Fibroblast of gingiva (primary cell): ENCODE data around the gene ZFPM1.

ENCODE experiments used
- DNase-seq: peaks from one replicate; pipeline ENCODE4 v3.0.0-alpha.2; 2011; ENCODE audit warnings: low read depth

Gene ZFPM1

DNA sequence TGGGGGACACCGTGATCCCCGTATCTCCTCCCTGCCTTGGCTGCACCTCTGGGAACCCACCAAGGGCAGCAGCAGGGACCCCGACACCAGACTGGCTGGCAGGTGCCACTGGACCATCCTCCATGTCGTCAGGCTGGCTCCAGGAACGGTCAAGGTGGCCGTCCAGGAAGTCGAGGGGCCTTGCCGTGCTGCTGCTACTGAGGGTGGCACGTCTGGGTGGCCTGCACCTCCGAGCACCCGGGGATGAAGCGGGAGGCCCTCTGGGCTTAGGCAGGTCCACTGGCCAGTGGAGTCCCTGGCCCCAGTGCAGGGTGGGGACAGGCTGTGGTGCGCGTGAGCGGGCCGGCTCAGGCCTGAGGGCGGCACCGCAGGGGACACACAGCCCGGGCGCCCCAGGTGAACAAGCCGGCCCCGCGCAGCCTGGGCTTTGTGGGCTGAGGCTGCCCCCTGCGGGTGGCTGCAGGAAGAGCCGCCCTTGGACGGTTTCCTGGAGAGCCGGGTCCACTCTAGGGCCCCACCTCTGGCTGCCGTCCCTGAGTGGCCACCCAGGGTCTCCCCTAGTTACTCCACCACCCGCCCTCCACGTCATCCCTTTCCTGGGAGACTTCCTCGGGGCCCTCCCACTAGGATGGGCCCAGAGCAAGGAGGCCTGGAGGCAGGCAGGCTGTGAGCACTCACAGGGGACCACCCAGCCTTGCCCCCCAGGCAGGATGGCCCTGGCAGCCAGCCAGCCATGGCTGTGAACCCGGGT, 74.3 kb downstream of the ZFPM1 start:
- peak; percentile 48 for DNase-seq

DNA sequence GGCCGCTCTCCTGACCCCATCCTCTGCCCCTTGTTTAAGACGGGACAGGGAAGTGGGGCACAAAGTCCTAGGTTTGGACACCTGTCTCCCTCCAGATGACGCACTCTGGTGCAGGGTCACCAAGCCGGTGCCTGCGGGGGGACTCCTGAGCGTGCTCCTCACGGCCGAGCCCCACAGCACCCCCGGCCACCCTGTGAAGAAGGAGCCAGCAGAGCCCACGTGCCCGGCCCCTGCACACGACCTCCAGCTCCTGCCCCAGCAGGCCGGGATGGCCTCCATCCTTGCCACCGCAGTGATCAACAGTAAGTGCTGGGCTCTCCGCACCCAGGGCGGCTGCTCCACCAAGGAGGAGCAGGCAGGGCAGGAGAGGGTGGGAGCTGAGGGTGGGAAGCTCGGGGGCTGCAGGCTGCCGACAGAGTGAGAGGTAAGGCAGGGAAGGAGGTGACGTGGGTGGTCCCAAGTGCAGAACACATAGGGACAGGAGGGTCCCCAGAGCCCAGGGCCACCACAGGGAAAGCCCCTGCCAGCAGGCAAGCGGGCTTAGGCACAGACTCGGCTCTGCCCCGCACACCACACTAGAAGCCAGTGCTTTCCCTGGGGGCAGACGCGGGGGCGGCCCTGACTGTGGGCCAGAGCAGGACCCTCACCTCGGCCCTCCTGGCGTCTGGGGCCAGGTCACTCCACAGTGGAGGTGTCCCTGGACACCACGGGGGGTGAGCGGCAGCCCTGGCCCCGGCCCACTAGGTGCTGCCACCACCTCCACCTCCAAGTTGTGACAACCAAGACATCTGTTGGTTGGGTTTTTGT, 75.1 kb downstream of the ZFPM1 start:
- DNase-seq, result no peak

DNA sequence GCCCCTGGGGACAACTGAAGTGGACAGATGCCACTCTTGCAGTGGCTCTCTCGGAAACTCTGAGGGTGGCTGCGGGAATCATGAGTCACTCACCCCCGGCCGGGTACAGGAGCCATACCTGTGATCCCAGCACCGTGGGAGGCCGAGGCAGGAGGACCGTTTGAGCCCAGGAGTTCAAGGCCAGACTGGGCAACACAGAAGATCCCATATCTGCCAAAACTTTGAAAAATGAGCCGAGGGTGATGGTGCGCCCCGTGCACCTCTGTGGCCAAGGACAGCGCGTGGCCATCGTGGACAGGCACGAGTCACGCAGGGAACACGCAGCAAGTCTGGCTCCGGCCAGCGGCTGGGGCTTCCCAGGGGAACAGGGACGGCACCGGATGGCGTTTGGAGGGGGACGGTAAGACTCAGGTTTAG, 75.8 kb downstream of the ZFPM1 start:
- DNase-seq, result no peak

GRCh38 chr16:88529596-88529995, 76.5 kb downstream of the ZFPM1 start:
- no peak for DNase-seq

DNA sequence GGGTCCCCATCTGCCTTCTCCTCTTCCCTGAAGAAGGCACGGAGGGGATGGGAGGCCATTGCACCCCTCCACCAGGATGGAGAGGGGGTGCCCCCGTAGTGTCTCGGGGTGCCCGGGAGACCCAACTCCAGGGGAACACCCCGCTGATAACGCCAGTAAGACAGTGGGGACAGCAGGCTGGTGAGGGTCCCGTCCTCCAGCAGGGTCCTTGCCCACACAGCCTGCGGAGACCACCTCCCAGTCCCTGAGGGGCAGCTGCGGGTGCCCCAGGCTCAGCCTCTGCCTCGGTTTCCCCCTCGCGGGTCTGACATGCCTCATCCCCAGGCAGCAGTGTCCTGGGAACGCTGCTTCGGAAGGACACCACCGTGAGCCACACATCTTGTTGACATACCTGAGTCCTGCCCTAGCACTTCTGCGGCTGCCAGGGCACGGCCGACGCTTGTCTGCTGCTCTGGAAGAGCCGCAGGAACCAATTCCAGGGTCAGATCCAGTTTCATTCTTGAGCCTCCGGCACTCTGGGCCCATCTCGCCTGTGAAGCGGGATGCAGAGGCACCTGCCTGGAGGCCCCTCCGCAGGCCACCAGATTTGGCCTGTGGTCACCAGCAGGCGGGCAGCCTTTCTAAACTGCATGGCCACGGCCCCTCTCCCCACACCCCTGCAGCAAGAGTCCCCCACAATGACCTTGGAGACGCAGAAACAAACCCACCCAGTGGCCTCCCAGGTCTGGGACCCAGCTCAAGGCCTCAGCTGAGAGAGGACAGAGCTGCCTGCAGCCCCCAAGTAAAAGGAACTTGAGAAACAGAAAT, 77.2 kb downstream of the ZFPM1 start:
- DNase-seq, result no peak

DNA sequence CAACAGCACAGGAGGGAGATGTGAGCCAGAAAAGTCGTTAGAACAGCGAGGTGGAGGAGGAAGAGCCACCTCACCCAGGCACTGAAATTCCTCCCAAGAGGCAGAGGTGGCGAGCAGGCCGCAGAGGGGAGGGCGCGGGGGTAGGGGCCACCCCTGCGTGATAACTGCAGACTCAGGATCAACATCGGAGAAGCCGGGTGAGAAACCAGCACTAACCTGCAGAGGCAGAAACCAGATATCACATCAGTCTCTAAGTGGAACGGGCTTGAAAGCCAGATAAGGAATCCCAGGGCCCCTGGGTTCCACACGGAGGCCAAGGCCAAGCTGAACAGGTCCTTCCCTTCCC, 77.8 kb downstream of the ZFPM1 start:
- DNase-seq, result no peak

DNA sequence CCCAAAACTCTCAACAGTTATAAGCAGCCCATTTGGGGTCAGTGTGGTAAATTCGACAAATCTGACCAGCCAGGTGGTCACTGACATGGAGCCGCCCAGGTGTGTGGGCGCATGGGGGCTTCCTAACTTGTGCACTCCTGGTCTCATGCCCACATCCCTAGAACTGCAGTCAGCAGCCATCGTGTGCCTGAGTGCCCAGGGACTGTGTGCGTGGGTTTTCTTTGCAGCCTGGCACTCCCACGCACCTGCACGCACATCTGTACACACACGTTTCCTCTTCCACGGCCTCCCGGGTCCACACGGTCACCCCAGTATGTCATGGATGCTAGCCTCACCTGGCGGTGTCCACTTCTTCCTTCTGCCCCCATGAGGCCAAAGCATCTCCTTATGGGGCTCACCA, 78.3 kb downstream of the ZFPM1 start:
- DNase-seq, result no peak

- DNase-seq, result no peak
These were observed 78.9 kb downstream of the ZFPM1 start for GRCh38 chr16:88531931-88532433.

DNA sequence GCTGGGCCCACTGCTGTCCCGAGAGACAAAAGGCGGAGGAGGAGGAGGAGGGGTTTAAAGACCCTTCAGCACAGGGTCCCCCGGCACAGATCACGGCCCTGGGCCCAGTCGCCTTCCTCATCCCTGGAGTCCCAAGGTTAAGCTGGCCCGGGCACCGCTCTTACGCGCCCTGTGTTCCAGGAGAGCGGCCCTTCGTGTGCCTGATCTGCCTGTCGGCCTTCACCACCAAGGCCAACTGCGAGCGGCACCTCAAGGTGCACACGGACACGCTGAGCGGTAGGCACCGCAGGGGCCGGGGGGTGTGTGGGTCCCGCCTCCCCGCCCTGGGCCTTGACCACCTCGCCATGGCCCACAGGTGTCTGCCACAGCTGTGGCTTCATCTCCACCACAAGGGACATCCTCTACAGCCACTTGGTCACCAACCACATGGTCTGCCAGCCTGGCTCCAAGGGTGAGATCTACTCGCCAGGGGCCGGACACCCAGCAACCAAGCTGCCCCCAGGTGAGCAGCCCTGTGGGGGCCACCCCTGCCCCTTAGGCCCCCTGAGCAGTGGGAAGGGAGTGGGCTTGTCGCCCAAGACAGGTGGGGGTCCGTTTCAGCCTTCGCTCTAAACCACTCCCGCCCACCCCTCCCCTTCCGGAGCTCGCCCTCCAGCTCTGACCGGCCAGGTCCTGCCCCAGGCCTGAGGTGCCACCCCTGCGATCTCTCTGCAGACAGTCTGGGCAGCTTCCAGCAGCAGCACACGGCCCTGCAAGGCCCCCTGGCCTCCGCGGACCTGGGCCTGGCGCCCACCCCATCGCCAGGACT, 79.6 kb downstream of the ZFPM1 start:
- DNase-seq, result no peak

DNA sequence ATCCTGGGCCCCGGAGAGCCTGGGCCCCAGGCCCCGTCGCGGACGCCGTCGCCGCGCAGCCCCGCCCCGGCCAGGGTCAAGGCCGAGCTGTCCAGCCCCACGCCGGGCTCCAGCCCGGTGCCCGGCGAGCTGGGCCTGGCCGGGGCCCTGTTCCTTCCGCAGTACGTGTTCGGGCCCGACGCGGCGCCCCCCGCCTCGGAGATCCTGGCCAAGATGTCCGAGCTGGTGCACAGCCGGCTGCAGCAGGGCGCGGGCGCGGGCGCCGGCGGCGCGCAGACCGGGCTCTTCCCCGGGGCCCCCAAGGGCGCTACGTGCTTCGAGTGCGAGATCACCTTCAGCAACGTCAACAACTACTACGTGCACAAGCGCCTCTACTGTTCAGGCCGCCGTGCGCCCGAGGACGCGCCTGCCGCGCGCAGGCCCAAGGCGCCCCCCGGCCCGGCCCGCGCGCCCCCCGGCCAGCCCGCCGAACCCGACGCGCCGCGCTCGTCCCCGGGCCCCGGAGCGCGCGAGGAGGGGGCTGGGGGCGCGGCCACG, 80.4 kb downstream of the ZFPM1 start:
- DNase-seq, result peak; percentile 31

DNA sequence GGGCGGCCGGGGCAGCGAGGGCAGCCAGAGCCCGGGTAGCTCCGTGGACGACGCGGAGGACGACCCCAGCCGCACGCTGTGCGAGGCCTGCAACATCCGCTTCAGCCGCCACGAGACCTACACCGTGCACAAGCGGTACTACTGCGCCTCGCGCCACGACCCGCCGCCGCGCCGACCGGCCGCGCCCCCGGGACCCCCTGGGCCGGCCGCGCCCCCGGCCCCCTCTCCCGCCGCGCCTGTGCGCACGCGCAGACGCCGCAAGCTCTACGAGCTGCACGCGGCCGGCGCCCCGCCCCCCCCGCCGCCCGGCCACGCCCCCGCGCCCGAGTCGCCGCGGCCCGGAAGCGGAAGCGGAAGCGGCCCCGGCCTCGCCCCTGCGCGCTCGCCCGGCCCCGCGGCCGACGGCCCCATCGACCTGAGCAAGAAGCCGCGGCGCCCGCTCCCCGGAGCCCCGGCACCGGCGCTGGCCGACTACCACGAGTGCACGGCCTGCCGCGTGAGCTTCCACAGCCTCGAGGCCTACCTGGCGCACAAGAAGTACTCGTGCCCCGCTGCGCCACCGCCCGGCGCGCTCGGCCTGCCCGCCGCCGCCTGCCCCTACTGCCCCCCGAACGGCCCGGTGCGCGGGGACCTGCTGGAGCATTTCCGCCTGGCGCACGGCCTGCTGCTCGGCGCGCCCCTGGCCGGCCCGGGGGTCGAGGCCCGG, 81.0 kb downstream of the ZFPM1 start:
- peak; percentile 49 for DNase-seq

GRCh38 chr16:88534638-88535190, 81.6 kb downstream of the ZFPM1 start:
- DNase-seq, result peak; percentile 46

DNA sequence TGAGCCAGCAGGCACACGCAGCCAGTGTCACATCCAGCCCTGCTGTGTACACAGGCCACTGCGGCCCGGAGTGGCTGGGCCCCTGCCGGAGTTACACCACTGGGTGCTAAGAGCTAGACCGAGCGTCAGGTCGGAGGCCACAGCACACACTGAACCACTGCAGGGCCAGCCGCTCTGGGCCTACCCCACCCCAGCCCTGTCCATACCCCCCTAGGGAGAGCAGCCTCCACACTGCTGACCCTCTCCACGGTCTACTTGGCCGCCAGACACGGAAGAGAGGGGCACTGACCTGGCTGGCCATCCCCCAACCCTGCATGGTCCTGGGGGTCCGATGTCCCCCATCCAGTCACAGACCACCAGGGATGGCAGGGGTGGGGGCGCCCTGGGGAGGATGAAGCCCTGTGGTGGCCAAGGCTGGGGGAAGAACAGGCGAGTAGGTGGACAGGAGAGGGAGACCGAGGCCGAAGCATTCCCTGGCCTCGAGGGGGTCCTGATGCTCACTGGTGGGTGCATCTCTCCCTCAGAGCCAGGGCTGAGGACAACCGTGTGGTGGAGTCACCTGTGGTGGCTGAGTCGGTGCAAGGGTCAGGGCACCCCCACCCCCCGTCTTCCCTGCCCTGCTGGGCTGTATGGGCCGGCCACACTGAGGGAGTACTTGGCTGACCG, 82.2 kb downstream of the ZFPM1 start:
- no peak for DNase-seq

DNA sequence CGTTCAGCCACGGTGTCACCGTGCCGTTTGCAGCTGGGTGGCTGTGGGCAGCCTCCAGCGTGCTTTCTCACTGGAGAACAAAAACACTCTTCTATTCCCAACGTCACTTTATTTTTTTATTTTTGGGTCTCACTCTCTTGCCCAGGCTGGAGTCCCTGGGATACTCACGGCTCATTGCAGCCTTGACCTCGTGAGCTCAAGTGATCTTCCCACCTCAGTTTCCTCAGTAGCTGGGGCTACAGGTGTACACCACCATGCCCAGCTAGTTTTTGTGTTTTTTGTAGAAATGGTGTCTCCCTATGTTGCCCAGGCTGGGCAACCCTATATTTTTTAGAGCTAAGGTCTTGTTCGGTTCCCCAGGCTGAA, 82.8 kb downstream of the ZFPM1 start:
- no peak for DNase-seq

GRCh38 chr16:88536510-88536909, 83.4 kb downstream of the ZFPM1 start:
- DNase-seq, result no peak

- no peak for DNase-seq
These were observed 84.1 kb downstream of the ZFPM1 start for GRCh38 chr16:88536971-88537751.

- DNase-seq, result no peak
These were observed 84.8 kb downstream of the ZFPM1 start for GRCh38 chr16:88537859-88538258.

DNA sequence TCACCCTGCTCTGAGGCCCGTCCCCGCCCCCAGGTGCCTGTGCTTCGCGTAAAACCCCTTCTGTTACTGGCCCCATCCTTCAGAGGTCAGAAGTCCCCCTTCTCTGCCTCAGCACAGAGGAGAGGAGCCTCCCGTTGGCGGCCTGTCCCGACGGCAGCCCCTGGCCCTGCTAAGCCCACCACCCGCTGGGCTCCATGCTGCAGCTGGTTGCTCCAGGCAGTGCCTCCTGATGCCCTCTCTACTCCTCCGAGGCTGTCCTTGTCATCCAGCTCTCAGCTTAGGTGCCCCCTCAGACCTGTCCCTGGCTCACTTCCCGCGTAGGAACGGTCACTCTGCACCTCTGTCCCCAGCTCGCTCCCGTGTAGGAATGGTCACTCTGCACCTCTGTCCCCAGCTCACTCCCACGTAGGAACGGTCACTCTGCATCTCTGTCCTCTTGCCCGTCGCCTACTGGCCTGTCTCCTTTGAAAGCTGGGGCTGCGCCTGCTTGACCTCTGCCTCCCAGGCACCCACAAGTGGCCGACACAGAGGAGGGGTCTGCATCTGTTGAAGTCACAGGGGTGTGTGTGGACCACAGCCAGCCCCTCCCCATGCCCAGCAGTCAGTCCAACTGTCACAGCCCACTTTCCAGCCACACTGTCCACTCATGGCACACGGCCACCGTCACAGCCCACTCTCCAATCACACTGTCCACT, 85.4 kb downstream of the ZFPM1 start:
- no peak for DNase-seq

GRCh38 chr16:88539261-88539651, 86.2 kb downstream of the ZFPM1 start:
- DNase-seq, result no peak
